Glutamatergic neuron (in vitro differentiated cells): Measurements from ENCODE around the gene SPATA21. TPM values are rescaled to one million over a fixed set of nuclear protein-coding genes. Genes with fewer than 3 reads are reported as not detected.
A peak's percentile ranks its signal among the peaks of the same experiment; 100 is the strongest.
"Not testable (repeated sequence)": the region's sequence is repeated elsewhere in the genome, so short reads cannot be mapped to it uniquely, and the experiment has no call there.

ENCODE experiments used
- DNase-seq: peaks from one replicate; pipeline ENCODE4 v3.0.0; 2022
- H3K27ac Mint-ChIP-seq: one replicate; pipeline ENCODE4 v1.8.0; 2020; ENCODE audit warnings: mild to moderate bottlenecking, mixed read lengths, inconsistent platforms; ENCODE audit not compliant: unreplicated experiment
- H3K27me3 Mint-ChIP-seq: one replicate; pipeline ENCODE4 v1.8.0; 2020; ENCODE audit warnings: mild to moderate bottlenecking, moderate library complexity, mixed read lengths, inconsistent platforms; ENCODE audit not compliant: unreplicated experiment
- H3K36me3 Mint-ChIP-seq: one replicate; pipeline ENCODE4 v1.8.0; 2020; ENCODE audit warnings: mild to moderate bottlenecking, mixed read lengths, inconsistent platforms; ENCODE audit not compliant: unreplicated experiment
- H3K4me1 Mint-ChIP-seq: one replicate; pipeline ENCODE4 v1.8.0; 2020; ENCODE audit warnings: mild to moderate bottlenecking, low read depth, mixed read lengths, inconsistent platforms; ENCODE audit not compliant: unreplicated experiment
- H3K4me3 Mint-ChIP-seq: one replicate; pipeline ENCODE4 v1.8.0; 2020; ENCODE audit warnings: mild to moderate bottlenecking, mixed read lengths, inconsistent platforms; ENCODE audit not compliant: unreplicated experiment
- H3K9me3 Mint-ChIP-seq: one replicate; pipeline ENCODE4 v1.8.0; 2020; ENCODE audit warnings: mild to moderate bottlenecking, moderate library complexity, mixed read lengths, inconsistent platforms; ENCODE audit not compliant: unreplicated experiment
- CTCF ChIP-seq: fragments of 200-600 bp; sonication (generic); IDR thresholded peaks from one replicate; pipeline ENCODE4 v1.5.0; 2021; ENCODE audit not compliant: partially characterized antibody, unreplicated experiment
- total RNA-seq: library from RNA; stranded (reverse); fragmentation: NEBNext Ultra II Directional; extraction: Animal tissue kit (Norgen Biotek cat#: 25700); gene quantifications from one replicate; pipeline ENCODE4 v1.2.1, GENCODE V29; 2021; ENCODE audit not compliant: unreplicated experiment

SPATA21 gene
- total RNA-seq, 1 donor from 2014 or later: not detected

GRCh38 chr1:16464917-16465625 lies 27.8 kb upstream of the SPATA21 start:
- peaks cover 4% of the 10 kb centered on the region for H3K27me3 Mint-ChIP-seq
- H3K4me3 Mint-ChIP-seq: no peak overlapping the region
- H3K9me3 Mint-ChIP-seq: peaks cover 5% of the 10 kb centered on the region
- no peak for DNase-seq
- H3K4me1 Mint-ChIP-seq: no peaks in the 10 kb centered on the region
- no peak for TF ChIP-seq CTCF
- H3K27ac Mint-ChIP-seq: no peak overlapping the region
- H3K36me3 Mint-ChIP-seq: no peaks in the 10 kb centered on the region

- H3K27me3 Mint-ChIP-seq: peaks cover 4% of the 10 kb centered on the region
- peaks cover 5% of the 10 kb centered on the region for H3K9me3 Mint-ChIP-seq
- H3K27ac Mint-ChIP-seq: no peak overlapping the region
- no peak overlapping the region for H3K4me3 Mint-ChIP-seq
- no peak for TF ChIP-seq CTCF
- H3K36me3 Mint-ChIP-seq: no peaks in the 10 kb centered on the region
- no peak for DNase-seq
- H3K4me1 Mint-ChIP-seq: no peaks in the 10 kb centered on the region
Observed at GRCh38 chr1:16462773-16463330, 25.6 kb upstream of the SPATA21 start.

DNA sequence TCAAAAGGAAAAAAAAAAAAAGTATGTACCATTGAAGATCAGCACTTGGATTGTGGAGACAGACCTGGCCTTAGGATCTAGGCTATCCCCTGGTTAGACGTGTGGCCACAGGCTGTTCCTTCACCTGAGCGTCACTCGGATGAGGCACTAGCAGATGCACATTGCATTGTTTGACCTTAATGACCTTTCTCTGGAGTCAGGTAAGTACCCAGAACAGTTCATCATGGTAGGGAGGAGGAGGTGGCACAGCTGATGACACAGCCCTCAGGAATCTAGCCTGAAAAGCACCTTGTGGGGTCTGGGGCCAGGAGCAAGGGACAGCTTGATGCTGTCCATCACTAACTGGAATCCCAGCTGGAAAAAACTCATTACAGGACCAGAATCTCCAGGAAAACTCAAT lies 24.5 kb upstream of the SPATA21 start:
- Mint-ChIP-seq H3K4me1 (no peaks in the 10 kb centered on the region), H3K4me3 (no peak overlapping the region), H3K9me3 (peaks cover 5% of the 10 kb centered on the region), H3K27ac (no peak overlapping the region), H3K36me3 (no peaks in the 10 kb centered on the region), H3K27me3 (peaks cover 4% of the 10 kb centered on the region)
- no peak for TF ChIP-seq CTCF
- no peak for DNase-seq

DNA sequence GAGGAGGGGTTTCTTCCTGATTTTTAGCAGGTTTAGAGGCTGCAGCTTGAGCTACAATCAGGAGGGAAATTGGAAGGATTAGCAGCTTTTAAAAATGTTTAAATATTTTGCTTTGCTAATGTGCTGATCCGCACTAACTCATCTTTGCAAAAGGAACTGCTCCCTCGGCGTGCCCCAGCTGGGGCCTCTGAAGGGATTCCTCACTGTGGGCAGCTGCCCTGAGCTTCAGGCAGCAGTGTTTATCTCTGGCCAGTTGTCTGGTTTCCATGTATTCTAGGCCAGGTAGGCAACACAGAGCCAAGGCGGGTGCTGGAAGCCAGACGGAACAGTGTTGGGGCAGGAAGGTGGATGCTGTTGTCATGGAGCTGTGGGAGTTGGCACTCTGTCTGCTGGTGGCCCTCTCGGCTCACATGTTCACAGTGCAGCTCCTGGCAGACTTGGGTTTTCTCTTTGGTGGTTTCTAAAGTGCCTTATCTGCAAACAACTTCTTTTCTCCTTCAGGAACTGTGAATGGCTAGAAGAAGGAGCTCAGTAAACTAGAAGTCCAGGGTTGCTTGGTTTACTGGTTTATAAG lies 22.2 kb upstream of the SPATA21 start:
- Mint-ChIP-seq H3K4me1 (no peaks in the 10 kb centered on the region), H3K4me3 (no peak overlapping the region), H3K9me3 (peaks cover 4% of the 10 kb centered on the region), H3K36me3 (no peaks in the 10 kb centered on the region), H3K27me3 (peaks cover 2% of the 10 kb centered on the region), H3K27ac (peak overlapping the region; percentile 17)
- no peak for DNase-seq
- TF ChIP-seq CTCF: no peak

DNA sequence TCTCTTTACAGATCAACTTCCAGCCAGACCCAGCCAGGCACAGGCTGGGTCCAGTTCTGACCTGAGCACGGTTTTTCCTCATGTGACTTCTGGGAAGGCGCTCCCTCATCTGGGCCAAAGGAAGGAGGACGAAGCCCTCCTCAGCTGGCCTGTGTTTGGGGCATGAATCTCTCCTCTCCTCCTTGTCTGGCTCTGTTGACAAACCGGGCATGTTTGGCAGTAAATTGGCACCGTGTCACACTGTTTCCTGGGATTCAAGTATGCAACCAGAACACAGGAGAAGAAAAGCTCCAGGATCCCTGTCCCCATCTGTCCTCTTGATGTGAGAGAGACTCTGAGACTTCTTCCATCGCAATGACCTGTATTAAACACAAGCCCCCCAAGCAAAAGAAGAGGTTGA lies 21.6 kb upstream of the SPATA21 start:
- Mint-ChIP-seq H3K27me3 (peaks cover 2% of the 10 kb centered on the region), H3K4me3 (no peak overlapping the region), H3K9me3 (peaks cover 4% of the 10 kb centered on the region), H3K27ac (no peak overlapping the region), H3K36me3 (no peaks in the 10 kb centered on the region), H3K4me1 (no peaks in the 10 kb centered on the region)
- no peak for DNase-seq
- TF ChIP-seq CTCF: no peak

DNA sequence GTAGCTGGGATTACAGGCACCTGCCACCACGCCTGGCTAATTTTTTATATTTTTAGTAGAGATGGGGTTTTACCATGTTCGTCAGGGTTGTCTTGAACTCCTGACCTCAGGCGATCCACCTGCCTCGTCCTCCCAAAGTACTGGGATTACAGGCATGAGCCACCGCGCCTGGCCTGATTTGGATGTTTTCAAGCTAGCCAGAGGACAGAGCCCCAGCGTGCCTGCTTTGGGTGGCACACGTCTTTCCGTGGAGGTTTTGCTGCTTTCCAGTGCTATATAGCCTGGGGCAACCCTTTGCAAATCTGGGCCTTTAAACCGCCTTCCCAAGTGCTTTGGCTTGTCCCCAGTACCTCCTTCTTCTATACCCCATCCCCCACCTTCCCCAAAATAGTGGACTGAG lies 18.9 kb upstream of the SPATA21 start:
- H3K9me3 Mint-ChIP-seq, DNase-seq, H3K27ac Mint-ChIP-seq, H3K36me3 Mint-ChIP-seq, H3K4me3 Mint-ChIP-seq, H3K27me3 Mint-ChIP-seq, H3K4me1 Mint-ChIP-seq: not testable (repeated sequence)

GRCh38 chr1:16454909-16455308 lies 17.7 kb upstream of the SPATA21 start:
- H3K4me1 Mint-ChIP-seq, DNase-seq, H3K36me3 Mint-ChIP-seq, H3K27me3 Mint-ChIP-seq, H3K4me3 Mint-ChIP-seq, H3K9me3 Mint-ChIP-seq, H3K27ac Mint-ChIP-seq: not testable (repeated sequence)
